ENCODE results near the gene CTDSPL. TPM values are rescaled to one million over a fixed set of nuclear protein-coding genes. Genes with fewer than 3 reads are reported as not detected.
"Not testable (repeated sequence)": the region's sequence is repeated elsewhere in the genome, so short reads cannot be mapped to it uniquely, and the experiment has no call there.

The CTDSPL gene
- total RNA-seq, 1 donor from 2014 or later: 20.4 TPM

DNA sequence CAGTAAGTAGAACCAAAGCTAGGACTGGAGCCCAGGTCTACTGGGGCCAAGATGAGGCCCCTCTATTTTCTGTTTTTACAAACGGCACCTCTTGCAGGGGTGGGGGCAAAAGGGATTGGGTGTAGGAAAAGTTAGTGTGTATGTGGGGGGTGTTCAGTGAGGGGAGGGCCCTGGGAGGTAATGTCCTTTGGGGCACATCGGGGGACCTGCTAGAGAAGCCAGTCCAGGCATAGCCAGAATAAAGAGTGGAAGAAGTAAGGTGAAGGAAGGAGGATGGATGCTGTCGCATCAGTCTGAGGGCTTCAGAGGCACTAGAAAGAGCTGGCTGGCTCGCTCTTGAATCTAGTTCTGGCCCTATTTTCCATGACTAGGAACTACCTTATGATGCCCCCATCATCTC, 165.2 kb downstream of the CTDSPL start:
- no peaks in the 10 kb centered on the region for H3K36me3 ChIP-seq (ENCODE audit: control insufficient read depth in 3 of 3, insufficient read depth in 3 of 3, low read length in 3 of 3)
- peaks cover 25 to 43% (median 37%) of the 10 kb centered on the region in 3 donors for H3K4me1 ChIP-seq (ENCODE audit: control insufficient read depth in 3 of 3, insufficient read depth in 3 of 3, low read length in 3 of 3)
- no peak overlapping the region for H3K4me3 ChIP-seq (ENCODE audit: low read length in 3 of 3)
- no peaks in the 10 kb centered on the region for H3K9me3 ChIP-seq (ENCODE audit: control insufficient read depth in 3 of 3, low read length in 3 of 3)
- peaks cover 0 to 28% (median 20%) of the 10 kb centered on the region in 3 donors for H3K27me3 ChIP-seq (ENCODE audit: control insufficient read depth in 3 of 3, insufficient read depth in 3 of 3, low read length in 3 of 3)
- H3K27ac ChIP-seq (ENCODE audit: low read depth, low read length): no peak overlapping the region
- no peak overlapping the region for H3K9ac ChIP-seq (ENCODE audit: low read depth in 1 of 3, low read length in 3 of 3)

DNA sequence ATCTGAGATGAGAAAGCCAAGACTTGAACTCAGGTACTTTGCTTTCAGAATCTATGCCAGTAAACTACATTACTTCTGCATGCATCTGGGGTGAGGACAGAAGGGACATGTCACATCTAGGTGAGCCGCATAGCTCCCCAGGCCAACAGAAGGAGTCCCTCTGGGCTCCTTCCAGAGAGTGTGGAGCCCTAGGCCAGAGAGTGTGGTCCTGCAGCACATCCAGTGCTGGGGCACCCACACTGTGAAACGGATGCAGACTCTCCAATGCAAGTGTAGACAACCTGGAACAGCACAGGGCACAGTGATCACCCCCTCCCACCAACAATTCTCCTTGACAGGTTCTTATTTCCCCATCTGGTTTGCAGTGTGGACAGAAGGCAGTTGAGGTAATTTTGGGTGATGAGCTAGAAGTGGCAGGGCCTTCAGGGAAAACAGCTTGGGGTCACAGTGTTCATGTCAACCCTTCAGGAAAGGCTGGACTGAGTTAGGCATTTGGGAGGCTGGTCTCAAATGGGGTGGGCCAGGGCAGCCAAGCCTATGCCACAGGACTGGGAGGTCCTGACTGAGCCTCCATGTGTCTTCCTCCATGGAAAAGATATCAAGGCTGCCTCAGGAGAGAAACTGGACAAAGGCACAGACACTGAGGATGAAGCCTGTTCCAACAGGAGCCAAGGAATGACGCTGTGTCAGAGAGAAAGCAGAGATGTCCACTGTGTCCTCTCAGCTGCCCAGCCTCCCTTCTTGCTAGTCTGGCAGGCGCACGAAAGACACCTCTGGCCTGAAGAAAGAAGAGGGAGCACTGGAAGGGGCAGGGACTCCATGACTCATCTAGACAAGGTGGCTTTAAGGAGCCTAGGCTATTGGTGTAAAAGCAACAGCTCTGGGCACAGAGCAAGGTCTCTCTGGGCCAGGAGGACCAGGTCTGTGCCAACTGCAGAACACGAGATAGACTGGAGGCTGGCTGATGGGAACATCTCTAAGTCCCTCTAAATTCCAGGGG, 166.1 kb downstream of the CTDSPL start:
- Histone ChIP-seq H3K27ac (ENCODE audit: low read depth, low read length) (no peak overlapping the region), H3K9ac (ENCODE audit: low read depth in 1 of 3, low read length in 3 of 3) (no peak overlapping the region), H3K4me1 (ENCODE audit: control insufficient read depth in 3 of 3, insufficient read depth in 3 of 3, low read length in 3 of 3) (peaks cover 25 to 43% (median 37%) of the 10 kb centered on the region in 3 donors), H3K9me3 (ENCODE audit: control insufficient read depth in 3 of 3, low read length in 3 of 3) (no peaks in the 10 kb centered on the region), H3K36me3 (ENCODE audit: control insufficient read depth in 3 of 3, insufficient read depth in 3 of 3, low read length in 3 of 3) (no peaks in the 10 kb centered on the region), H3K4me3 (ENCODE audit: low read length in 3 of 3) (no peak overlapping the region), H3K27me3 (ENCODE audit: control insufficient read depth in 3 of 3, insufficient read depth in 3 of 3, low read length in 3 of 3) (peaks cover 0 to 34% (median 25%) of the 10 kb centered on the region in 3 donors)

DNA sequence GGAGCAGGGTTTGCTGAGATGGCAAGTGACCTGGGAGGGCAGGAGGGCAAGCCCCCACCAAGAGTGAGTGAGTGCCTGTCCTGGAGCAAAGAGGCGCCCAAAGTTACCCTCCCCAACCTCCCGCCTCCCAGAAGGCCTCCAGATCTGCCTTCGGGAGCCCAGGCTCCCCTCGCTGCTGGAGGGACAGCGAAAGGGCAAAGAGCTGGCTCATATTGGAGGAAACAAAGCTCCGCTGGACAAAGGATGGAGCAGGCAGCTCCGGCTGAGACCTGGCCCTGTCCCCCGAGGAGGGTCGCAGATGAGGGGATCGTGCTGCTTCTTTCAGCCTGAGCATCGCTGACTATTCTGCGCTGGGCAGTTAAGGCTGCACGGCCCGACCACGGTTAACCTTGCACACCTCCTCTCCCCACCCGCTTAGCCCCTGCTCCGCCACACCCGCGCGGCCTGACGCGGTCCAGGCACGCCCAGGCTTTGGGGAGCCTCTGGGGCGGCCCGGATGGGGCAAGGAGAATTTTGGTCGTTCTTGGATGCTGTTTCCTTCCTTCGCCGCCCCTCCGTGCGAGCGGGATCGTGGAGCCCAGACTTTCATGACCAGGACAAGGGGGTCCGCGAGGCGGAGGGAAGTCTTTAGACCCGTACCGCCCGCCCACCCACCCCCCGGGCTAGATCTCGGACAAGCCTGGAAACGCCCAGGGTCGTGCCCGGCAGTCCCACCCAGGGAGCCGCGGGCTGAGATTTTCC, 167.1 kb downstream of the CTDSPL start:
- Histone ChIP-seq H3K27ac (ENCODE audit: low read depth, low read length) (no peak overlapping the region), H3K4me1 (ENCODE audit: control insufficient read depth in 3 of 3, insufficient read depth in 3 of 3, low read length in 3 of 3) (peaks cover 23 to 37% (median 33%) of the 10 kb centered on the region in 3 donors), H3K9me3 (ENCODE audit: control insufficient read depth in 3 of 3, low read length in 3 of 3) (no peaks in the 10 kb centered on the region), H3K4me3 (ENCODE audit: low read length in 3 of 3) (peak overlapping the region; percentile 38 to 61 (median 54)), H3K9ac (ENCODE audit: low read depth in 1 of 3, low read length in 3 of 3) (peak overlapping the region in 1 of 3 donors; percentile 45), H3K36me3 (ENCODE audit: control insufficient read depth in 3 of 3, insufficient read depth in 3 of 3, low read length in 3 of 3) (no peaks in the 10 kb centered on the region), H3K27me3 (ENCODE audit: control insufficient read depth in 3 of 3, insufficient read depth in 3 of 3, low read length in 3 of 3) (peaks cover 0 to 34% (median 25%) of the 10 kb centered on the region in 3 donors)

DNA sequence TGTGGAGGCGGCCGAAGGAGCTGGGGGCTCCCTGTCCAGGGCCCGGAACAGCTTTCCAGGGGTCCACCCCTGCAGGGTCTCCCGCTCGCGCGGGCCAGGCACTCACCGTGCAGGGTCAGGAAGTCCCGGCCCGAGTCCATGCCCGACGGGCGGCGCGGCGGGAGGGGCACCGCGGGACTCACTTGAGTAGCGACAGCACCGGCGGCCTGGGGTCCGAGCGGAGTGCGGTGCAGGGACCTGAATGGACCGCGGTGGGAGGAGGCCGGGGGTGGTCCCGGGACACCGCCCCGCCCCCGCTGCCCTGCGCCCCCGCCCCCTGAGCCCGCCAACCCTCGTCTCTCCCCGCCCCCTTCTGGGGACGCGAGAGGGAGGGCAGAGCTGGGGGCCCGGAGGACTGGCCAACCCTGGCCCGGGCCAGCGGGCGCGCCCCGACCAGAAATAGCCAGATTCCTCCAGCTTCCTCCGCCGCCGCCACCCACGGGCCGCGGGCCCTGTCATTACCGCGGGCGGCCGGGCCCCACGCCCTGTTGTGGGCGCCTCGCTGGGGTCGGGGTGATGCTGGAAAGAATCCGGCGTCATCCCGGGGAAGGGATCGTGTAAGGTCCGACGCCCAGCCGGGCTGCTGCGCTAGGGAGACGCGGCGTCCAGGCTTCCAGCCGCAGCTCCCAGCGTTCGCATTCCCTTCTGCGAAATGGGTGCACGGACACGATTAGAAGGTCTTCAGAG, 167.9 kb downstream of the CTDSPL start, which contains the start of gene PLCD1:
TSS of gene PLCD1 (minus strand) at position 243 of the 726 bp plus-strand sequence. CDS start at position 140, 103 bp downstream.
- Histone ChIP-seq H3K27ac (ENCODE audit: low read depth, low read length) (peak within 1 kb of the TSS; percentile 45), H3K4me1 (ENCODE audit: control insufficient read depth in 3 of 3, insufficient read depth in 3 of 3, low read length in 3 of 3) (peaks cover 18 to 31% (median 29%) of the 10 kb centered on the region in 3 donors), H3K9me3 (ENCODE audit: control insufficient read depth in 3 of 3, low read length in 3 of 3) (no peaks in the 10 kb centered on the region), H3K9ac (ENCODE audit: low read depth in 1 of 3, low read length in 3 of 3) (peak within 1 kb of the TSS; percentile 57 to 83 (median 83)), H3K27me3 (ENCODE audit: control insufficient read depth in 3 of 3, insufficient read depth in 3 of 3, low read length in 3 of 3) (peaks cover 0 to 34% (median 25%) of the 10 kb centered on the region in 3 donors), H3K36me3 (ENCODE audit: control insufficient read depth in 3 of 3, insufficient read depth in 3 of 3, low read length in 3 of 3) (no peaks in the 10 kb centered on the region), H3K4me3 (ENCODE audit: low read length in 3 of 3) (peak within 1 kb of the TSS; percentile 56 to 78 (median 78))

DNA sequence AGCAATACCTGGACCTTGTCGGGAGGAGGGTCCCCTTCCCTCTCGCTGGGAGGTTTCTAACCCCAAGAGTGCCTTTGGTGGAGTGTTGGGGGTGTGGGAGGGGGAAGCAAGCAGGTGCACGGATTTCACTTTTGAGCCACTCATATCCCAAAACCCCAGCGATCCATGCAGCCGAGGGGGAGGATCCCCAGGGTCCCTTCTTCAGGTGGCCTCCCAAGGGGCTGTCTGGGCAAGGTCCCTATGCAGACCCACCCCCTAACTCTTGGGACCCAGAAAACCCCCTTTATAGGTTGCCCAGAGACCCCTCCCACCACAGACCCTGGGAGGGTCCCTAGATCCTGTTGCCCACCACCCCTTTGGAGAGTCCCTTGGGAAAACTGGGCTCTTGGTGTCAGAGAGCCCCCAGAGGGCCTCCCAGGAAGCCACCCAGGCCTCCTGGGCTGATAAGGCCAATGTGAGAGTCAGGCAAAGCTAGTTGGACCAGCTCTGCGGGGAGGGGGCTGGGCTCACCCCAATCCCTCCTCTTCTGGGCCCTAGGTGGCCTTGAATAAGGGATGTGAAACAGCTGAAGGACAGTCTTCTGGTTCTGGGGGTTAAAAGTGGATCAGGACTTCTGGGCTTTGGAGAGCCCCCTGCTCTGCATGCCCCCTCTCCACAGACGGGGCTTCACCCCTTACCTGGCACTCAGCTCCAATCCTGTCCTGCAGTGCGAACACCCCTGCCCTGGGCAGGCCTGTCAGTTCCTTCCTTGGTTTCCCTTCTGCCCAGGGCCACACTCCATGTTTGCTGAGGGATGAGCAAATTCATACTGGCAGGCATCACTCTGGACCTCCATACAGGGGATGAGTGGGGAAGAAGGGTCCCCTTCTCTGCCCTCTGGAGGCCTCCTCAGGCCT, 168.7 kb downstream of the CTDSPL start:
- Histone ChIP-seq H3K4me1 (ENCODE audit: control insufficient read depth in 3 of 3, insufficient read depth in 3 of 3, low read length in 3 of 3) (peaks cover 16 to 28% (median 27%) of the 10 kb centered on the region in 3 donors), H3K36me3 (ENCODE audit: control insufficient read depth in 3 of 3, insufficient read depth in 3 of 3, low read length in 3 of 3) (no peaks in the 10 kb centered on the region), H3K4me3 (ENCODE audit: low read length in 3 of 3) (peak overlapping the region; percentile 56 to 78 (median 78)), H3K27ac (ENCODE audit: low read depth, low read length) (peak overlapping the region; percentile 45), H3K9ac (ENCODE audit: low read depth in 1 of 3, low read length in 3 of 3) (peak overlapping the region; percentile 57 to 83 (median 83)), H3K9me3 (ENCODE audit: control insufficient read depth in 3 of 3, low read length in 3 of 3) (no peaks in the 10 kb centered on the region), H3K27me3 (ENCODE audit: control insufficient read depth in 3 of 3, insufficient read depth in 3 of 3, low read length in 3 of 3) (peaks cover 0 to 34% (median 25%) of the 10 kb centered on the region in 3 donors)

DNA sequence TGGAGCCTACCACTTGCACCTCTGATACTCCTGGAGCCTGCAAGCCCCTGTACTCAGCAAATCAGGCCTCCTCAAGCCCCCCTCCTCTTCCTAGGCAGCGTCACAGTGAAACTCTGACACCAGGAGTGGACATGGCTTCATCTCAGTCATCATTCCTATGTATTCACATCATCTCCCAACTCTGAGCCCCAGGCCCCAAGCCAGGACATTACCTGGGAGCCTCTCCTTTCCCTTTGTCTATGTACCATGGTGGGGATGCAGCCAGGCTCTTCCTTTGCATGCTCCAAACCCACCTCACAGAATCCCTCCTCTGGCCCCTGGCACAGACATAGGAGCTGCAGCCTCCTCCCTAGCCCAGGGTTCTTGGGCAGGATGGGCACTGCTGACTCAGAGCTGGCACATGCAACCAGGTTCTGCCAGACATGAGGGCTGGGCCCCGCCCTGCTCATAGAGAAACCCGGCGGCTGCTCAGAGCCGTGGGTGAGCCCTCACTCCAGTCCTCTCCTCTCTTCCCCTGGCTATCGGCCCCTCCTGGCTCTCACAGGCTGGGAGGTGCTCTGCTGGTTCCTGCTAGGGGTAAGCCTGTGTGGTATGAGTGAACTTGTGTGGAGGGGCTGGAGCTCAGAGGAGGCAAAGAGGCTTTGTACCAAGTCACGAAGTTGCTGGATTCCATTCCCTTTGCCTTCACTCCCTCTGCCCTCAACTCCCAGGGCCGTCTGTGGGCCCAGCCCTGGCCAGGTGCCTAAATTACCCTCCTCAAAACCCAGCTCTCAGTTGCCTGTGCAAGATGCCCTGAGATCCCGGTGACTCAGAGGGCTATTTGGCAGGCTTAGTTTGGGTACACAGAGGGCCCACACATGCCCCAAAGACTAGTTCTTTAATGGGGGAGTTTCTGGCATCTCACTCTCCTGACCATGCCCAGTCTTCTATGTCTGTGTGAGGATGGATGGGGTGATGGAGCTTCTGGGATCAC, 169.6 kb downstream of the CTDSPL start:
- Histone ChIP-seq H3K9me3 (ENCODE audit: control insufficient read depth in 3 of 3, low read length in 3 of 3) (no peaks in the 10 kb centered on the region), H3K27ac (ENCODE audit: low read depth, low read length) (no peak overlapping the region), H3K4me1 (ENCODE audit: control insufficient read depth in 3 of 3, insufficient read depth in 3 of 3, low read length in 3 of 3) (peaks cover 11 to 22% (median 21%) of the 10 kb centered on the region in 3 donors), H3K27me3 (ENCODE audit: control insufficient read depth in 3 of 3, insufficient read depth in 3 of 3, low read length in 3 of 3) (peaks cover 0 to 34% (median 25%) of the 10 kb centered on the region in 3 donors), H3K4me3 (ENCODE audit: low read length in 3 of 3) (no peak overlapping the region), H3K36me3 (ENCODE audit: control insufficient read depth in 3 of 3, insufficient read depth in 3 of 3, low read length in 3 of 3) (no peaks in the 10 kb centered on the region), H3K9ac (ENCODE audit: low read depth in 1 of 3, low read length in 3 of 3) (no peak overlapping the region)

DNA sequence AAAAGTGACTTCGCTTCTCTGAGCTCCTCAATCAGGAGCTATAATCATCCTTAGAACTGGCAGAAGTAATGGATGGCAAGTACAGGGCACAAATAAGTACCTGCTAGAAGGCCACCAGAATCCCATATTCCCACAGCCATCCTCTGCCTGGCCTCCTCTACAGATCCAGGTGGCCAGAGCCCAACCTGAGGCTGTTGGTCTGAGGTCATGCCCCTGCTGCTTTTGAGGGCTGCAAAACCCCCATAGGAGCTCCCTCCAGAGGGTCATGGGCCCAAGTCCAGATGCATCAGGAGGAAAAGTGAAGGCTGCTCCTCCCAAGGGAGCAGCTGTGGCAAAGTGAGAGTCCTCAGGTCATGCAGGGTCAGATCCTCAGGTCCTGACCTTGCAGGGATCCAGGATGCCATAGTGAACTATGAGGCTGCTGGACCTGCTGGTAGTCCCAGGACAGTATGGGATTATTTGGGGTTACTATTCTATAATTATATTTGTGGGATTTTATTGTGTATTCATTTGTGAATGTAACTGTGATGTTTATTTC, 170.7 kb downstream of the CTDSPL start:
- Histone ChIP-seq H3K27ac (ENCODE audit: low read depth, low read length) (no peak overlapping the region), H3K9me3 (ENCODE audit: control insufficient read depth in 3 of 3, low read length in 3 of 3) (no peaks in the 10 kb centered on the region), H3K27me3 (ENCODE audit: control insufficient read depth in 3 of 3, insufficient read depth in 3 of 3, low read length in 3 of 3) (peaks cover 4 to 39% (median 26%) of the 10 kb centered on the region in 3 donors), H3K4me3 (ENCODE audit: low read length in 3 of 3) (no peak overlapping the region), H3K36me3 (ENCODE audit: control insufficient read depth in 3 of 3, insufficient read depth in 3 of 3, low read length in 3 of 3) (no peaks in the 10 kb centered on the region), H3K9ac (ENCODE audit: low read depth in 1 of 3, low read length in 3 of 3) (no peak overlapping the region), H3K4me1 (ENCODE audit: control insufficient read depth in 3 of 3, insufficient read depth in 3 of 3, low read length in 3 of 3) (peaks cover 11 to 22% (median 21%) of the 10 kb centered on the region in 3 donors)

DNA sequence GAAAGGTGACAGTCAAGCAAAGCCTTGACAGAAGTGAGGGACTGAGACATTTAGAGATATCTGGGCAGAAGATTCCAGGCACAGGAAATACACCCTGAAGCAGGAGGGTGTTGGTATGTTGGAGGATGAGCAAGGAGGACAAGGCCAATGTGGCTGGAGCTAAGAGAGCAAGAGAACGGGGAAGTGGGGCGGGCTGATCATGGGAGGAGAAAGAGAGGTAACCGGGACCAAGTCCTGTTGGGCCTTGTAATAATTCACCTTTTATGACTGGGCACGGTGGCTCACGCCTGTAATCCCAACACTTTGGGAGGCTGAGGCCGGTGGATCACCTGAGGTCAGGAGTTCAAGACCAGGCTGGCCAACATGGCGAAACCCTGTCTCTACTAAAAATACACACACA, 171.9 kb downstream of the CTDSPL start:
- Histone ChIP-seq H3K4me1 (ENCODE audit: control insufficient read depth in 3 of 3, insufficient read depth in 3 of 3, low read length in 3 of 3) (peaks cover 11 to 21% (median 20%) of the 10 kb centered on the region in 3 donors), H3K27me3 (ENCODE audit: control insufficient read depth in 3 of 3, insufficient read depth in 3 of 3, low read length in 3 of 3) (peaks cover 8 to 38% (median 33%) of the 10 kb centered on the region in 3 donors)
- H3K9me3 ChIP-seq (ENCODE audit: control insufficient read depth in 3 of 3, low read length in 3 of 3); H3K9ac ChIP-seq (ENCODE audit: low read depth in 1 of 3, low read length in 3 of 3); H3K27ac ChIP-seq (ENCODE audit: low read depth, low read length); H3K4me3 ChIP-seq (ENCODE audit: low read length in 3 of 3); H3K36me3 ChIP-seq (ENCODE audit: control insufficient read depth in 3 of 3, insufficient read depth in 3 of 3, low read length in 3 of 3): not testable (repeated sequence)
